Endothelial cell of hepatic sinusoid (primary cell): Measurements from ENCODE around the gene C19orf44.

Source experiments
- in situ Hi-C: cut with HindIII; loops from 2 replicates; pipeline ENCODE4 v1.10.0; 2017; ENCODE audit warnings: low sequenced_read_pairs

Gene C19orf44

DNA sequence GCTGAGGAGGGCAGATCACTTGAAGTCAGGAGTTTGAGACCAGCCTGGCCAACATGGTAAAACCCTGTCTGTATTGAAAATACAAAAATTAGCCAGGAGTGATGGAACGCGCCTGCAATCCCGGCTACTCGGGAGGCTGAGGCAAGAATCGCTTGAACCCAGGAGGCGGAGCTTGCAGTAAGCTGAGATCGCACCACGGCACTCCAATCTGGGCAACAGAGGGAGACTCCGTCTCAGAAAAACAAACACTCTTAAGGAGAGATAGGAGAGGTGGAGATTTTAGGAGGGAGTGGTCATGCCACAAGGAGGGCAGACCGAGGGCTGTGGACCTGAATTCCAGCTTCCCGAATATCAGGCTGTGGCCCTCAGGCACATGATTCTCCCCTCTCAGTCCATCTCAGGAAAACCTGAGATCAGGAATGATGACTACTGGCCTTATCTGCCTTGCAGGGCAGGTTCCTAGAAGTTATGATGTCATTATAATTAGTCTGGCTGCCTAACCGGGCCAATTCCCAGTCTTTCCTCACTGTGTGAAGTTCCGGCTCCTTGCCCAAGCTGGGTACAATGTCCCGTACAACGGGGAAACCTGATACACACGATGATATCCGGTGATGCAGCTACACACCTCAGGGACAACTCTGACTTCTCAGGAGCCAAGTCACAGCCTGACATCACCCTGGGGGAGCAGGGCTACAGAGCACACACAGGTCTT lies 73.6 kb downstream of the C19orf44 start:
- in situ Hi-C loops: loop anchor here (5.0 kb wide), 1 partner anchor 53 kb away; no protein-coding TSS in a partner anchor
